PFSK-1 (cell line): ENCODE results near the gene IGSF21.

ENCODE experiments used
- POLR2AphosphoS5 ChIP-seq: IDR thresholded peaks from 2 replicates; pipeline ENCODE4 v1.6.1; 2012; ENCODE audit warnings: low read depth, mild to moderate bottlenecking, control low read depth, low read length, moderate library complexity
- REST ChIP-seq, 2 experiments: IDR thresholded peaks; 2 replicates each; pipeline versions ENCODE4 v1.6.1 to v1.8.0; 2011 to 2012; ENCODE audit warnings: low read depth in 2 of 2, low read length in 2 of 2, control low read depth in 1 of 2, inconsistent platforms in 1 of 2, mild to moderate bottlenecking in 1 of 2, moderate library complexity in 1 of 2; ENCODE audit not compliant: insufficient read depth in 1 of 2

- TF ChIP-seq POLR2AphosphoS5 (no peak), REST (IDR thresholded peaks at IDR 0.05; ENCODE audit: insufficient read depth in 1 of 2, low read depth in 2 of 2, low read length in 2 of 2) (no peak)
These were observed 51.1 kb downstream of the IGSF21 start for GRCh38 chr1:18158714-18159113.
